Measurements from ENCODE around the gene C5orf58.

The C5orf58 gene

GRCh38 chr5:170286386-170286925 lies 53.7 kb downstream of the C5orf58 start:
- DNase-seq = no peak

- no peak for DNase-seq
Measured at GRCh38 chr5:170287532-170287931, 54.7 kb downstream of the C5orf58 start.

- no peak for DNase-seq
Measured at GRCh38 chr5:170288151-170288550, 55.4 kb downstream of the C5orf58 start.

- no peak for DNase-seq
Measured at GRCh38 chr5:170288551-170288950, 55.8 kb downstream of the C5orf58 start.

GRCh38 chr5:170289121-170289520 lies 56.3 kb downstream of the C5orf58 start:
- DNase-seq = no peak

GRCh38 chr5:170289764-170290163 lies 57.0 kb downstream of the C5orf58 start:
- DNase-seq = no peak

GRCh38 chr5:170290498-170290897 lies 57.7 kb downstream of the C5orf58 start:
- no peak for DNase-seq

- DNase-seq = no peak
Measured at GRCh38 chr5:170292179-170293104, 59.7 kb downstream of the C5orf58 start.

GRCh38 chr5:170293273-170293672 lies 60.5 kb downstream of the C5orf58 start:
- peak; percentile 77 for DNase-seq

GRCh38 chr5:170294057-170294456 lies 61.3 kb downstream of the C5orf58 start:
- DNase-seq = no peak

GRCh38 chr5:170294556-170294955 lies 61.8 kb downstream of the C5orf58 start:
- DNase-seq = no peak

Data from activated effector memory CD4-positive, alpha-beta T cell treated with anti-CD3 and anti-CD28 coated beads, Interleukin-2, amount 50 U/mL, for 16 hours (primary cell).